Tibial nerve (tissue), 4 donors: Measurements from ENCODE around the gene TMEM132A. TPM values are rescaled to one million over a fixed set of nuclear protein-coding genes. Genes with fewer than 3 reads are reported as not detected.

ENCODE experiments used
- DNase-seq, 2 donors: peaks; one replicate each; pipeline ENCODE4 v3.0.0-alpha.2; 2019; ENCODE audit warnings: low spot score in 2 of 2
- H3K27ac ChIP-seq, 4 donors: fragments of 200-600 bp; sonication (generic) in 3 of 4; one replicate each; pipeline ENCODE4 v1.5.1; 2017 to 2019; ENCODE audit warnings: mild to moderate bottlenecking in 1 of 4
- H3K27me3 ChIP-seq, 2 donors: fragments of 200-600 bp; sonication (generic) in 1 of 2; one replicate each; pipeline versions ENCODE4 v1.5.1 to v1.6.0; 2017 to 2019
- H3K36me3 ChIP-seq, 3 donors: fragments of 200-600 bp; sonication (generic); one replicate each; pipeline ENCODE4 v1.5.1; 2018 to 2019
- H3K4me1 ChIP-seq, 4 donors: fragments of 200-600 bp; sonication (generic) in 3 of 4; one replicate each; pipeline ENCODE4 v1.5.1; 2017 to 2019
- H3K4me3 ChIP-seq, 4 donors: fragments of 200-600 bp; sonication (generic) in 3 of 4; one replicate each; pipeline ENCODE4 v1.5.1; 2017 to 2019; ENCODE audit warnings: mild to moderate bottlenecking in 1 of 4, moderate library complexity in 1 of 4
- H3K9me3 ChIP-seq, 4 donors: fragments of 200-600 bp; sonication (generic) in 3 of 4; one replicate each; pipeline ENCODE4 v1.5.1; 2017 to 2019
- EP300 ChIP-seq, 2 donors: sonication (generic); formaldehyde crosslinking; IDR thresholded peaks; one replicate each; pipeline ENCODE4 v1.6.1; 2017; ENCODE audit warnings: antibody characterized with exemption in 2 of 2, mild to moderate bottlenecking in 1 of 2
- POLR2A ChIP-seq, 2 donors: fragments of 450-650 bp; IDR thresholded peaks; one replicate each; pipeline ENCODE4 v1.6.1; 2017; ENCODE audit warnings: antibody characterized with exemption in 2 of 2, mild to moderate bottlenecking in 2 of 2, moderate library complexity in 2 of 2
- WGBS, 2 donors: methylation state at CpG; one replicate each; pipeline ENCODE4 v1.1.5; 2018; 5-methylcytosine and 5-hydroxymethylcytosine counted together
- total RNA-seq, 4 donors: library from RNA; depleted of rRNA; stranded (reverse); fragments of >200 nt; gene quantifications; one replicate each; pipeline ENCODE4 v1.1.0, GENCODE V29; 2016
- TF ChIP-seq, protein P1 (sequence below), 5 experiments: fragments of 200-600 bp in 3 of 5; fragments of 450-650 bp in 2 of 5; sonication (generic) in 3 of 5; IDR thresholded peaks; one replicate each; pipeline ENCODE4 v1.5.1; 2016 to 2019; ENCODE audit warnings: antibody characterized with exemption in 5 of 5, mild to moderate bottlenecking in 3 of 5, moderate library complexity in 2 of 5

The TMEM132A gene
- total RNA-seq, 4 donors from 2014 or later: 15.9 to 41.9 (median 26.6) TPM

- Histone ChIP-seq H3K27ac (peak overlapping the region in 1 of 4 donors; percentile 53), H3K27me3 (no peaks in the 10 kb centered on the region), H3K36me3 (peaks cover 0 to 50% (median 0%) of the 10 kb centered on the region in 3 donors), H3K4me3 (no peak overlapping the region), H3K9me3 (no peaks in the 10 kb centered on the region), H3K4me1 (peaks cover 0 to 8% (median 0%) of the 10 kb centered on the region in 4 donors)
- no peak for DNase-seq
- TF ChIP-seq EP300 (IDR thresholded peaks at IDR 0.05): no peak
- TF ChIP-seq, protein P1, sequence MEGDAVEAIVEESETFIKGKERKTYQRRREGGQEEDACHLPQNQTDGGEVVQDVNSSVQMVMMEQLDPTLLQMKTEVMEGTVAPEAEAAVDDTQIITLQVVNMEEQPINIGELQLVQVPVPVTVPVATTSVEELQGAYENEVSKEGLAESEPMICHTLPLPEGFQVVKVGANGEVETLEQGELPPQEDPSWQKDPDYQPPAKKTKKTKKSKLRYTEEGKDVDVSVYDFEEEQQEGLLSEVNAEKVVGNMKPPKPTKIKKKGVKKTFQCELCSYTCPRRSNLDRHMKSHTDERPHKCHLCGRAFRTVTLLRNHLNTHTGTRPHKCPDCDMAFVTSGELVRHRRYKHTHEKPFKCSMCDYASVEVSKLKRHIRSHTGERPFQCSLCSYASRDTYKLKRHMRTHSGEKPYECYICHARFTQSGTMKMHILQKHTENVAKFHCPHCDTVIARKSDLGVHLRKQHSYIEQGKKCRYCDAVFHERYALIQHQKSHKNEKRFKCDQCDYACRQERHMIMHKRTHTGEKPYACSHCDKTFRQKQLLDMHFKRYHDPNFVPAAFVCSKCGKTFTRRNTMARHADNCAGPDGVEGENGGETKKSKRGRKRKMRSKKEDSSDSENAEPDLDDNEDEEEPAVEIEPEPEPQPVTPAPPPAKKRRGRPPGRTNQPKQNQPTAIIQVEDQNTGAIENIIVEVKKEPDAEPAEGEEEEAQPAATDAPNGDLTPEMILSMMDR (IDR thresholded peaks at IDR 0.05): no peak
- no peak for TF ChIP-seq POLR2A (IDR thresholded peaks at IDR 0.05)
- 80 to 84% methylated on average over 8 to 9 of the region's 9 CpGs for WGBS, 2 donors
Measured at GRCh38 chr11:60931917-60932316, 7.7 kb downstream of the TMEM132A start.

DNA sequence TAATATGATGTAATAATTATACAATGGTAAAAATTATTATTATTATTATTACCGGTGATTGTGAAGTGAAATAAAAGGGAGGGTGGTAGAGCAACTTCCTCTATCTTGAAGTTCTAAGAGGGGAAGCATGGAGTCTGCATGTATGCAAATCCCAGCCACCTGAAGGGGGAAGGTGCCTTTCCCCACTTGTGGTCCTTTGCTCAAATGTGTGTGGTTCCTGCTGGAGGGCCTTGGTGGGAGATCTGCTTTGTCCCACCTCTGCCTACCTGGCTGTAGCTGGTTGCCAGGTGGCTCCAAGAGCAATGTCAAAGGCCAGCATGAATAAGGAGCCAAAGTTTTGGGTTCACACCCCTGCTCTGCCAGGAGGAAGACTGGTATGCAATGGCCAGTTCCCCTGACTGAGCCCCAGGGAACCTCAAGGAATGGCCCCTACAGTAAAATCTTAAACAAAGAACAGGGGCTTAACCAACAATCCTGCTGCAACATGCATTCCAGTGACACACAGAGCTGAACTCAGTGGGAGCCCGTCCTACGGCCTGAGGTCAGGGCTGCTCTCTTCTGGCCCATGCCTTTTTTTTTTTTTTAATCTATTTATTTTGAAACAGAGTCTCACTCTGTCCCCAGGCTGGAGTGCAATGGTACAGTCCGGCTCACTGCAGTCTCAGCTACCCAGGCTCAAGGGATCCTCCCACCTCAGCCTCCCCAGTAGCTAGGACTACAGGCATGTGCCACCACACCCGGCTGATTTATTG is 8.5 kb downstream of the TMEM132A start:
- DNase-seq: no peak
- Histone ChIP-seq H3K27ac (no peak overlapping the region), H3K36me3 (peaks cover 0 to 58% (median 0%) of the 10 kb centered on the region in 3 donors), H3K4me1 (peaks cover 0 to 15% (median 0%) of the 10 kb centered on the region in 4 donors), H3K27me3 (no peaks in the 10 kb centered on the region), H3K9me3 (no peaks in the 10 kb centered on the region), H3K4me3 (no peak overlapping the region)
- TF ChIP-seq EP300 (IDR thresholded peaks at IDR 0.05): no peak
- TF ChIP-seq POLR2A (IDR thresholded peaks at IDR 0.05): no peak
- WGBS, 2 donors: 52 to 55% methylated on average over 5 of the region's 5 CpGs

DNA sequence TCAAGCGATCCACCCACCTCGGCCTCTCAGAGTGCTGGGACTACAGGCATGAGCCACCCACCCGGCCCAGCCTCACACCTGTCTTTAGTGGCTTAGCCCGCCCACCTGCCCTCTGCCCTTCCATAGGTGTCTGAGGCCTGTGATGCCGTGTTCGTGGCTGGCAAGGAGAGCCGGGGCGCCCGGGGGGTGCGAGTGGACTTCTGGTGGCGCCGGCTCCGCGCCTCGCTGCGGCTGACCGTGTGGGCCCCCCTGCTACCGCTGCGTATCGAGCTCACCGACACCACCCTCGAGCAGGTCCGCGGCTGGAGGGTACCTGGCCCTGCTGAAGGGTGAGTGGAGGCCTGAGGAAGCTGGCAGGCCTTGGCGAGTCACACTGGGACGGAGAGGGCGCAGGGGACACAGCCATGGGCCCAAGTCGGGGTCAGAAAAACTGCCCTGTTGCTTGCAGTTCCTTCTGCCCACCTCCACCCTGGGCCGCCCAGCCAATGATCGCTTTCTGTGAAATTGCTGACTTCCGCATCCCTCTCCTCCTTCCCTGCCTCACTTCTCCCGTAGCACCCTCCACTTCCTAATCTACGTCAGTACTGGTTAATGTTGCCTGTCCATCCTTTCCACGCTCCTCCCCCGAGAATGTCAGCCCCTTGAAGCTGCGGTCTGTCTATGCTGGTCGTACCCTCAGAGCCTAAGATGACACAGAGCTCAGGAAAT is 9.3 kb downstream of the TMEM132A start:
- Histone ChIP-seq H3K36me3 (peaks cover 0 to 62% (median 0%) of the 10 kb centered on the region in 3 donors), H3K4me1 (peaks cover 0 to 15% (median 0%) of the 10 kb centered on the region in 4 donors), H3K9me3 (no peaks in the 10 kb centered on the region), H3K27me3 (no peaks in the 10 kb centered on the region), H3K27ac (no peak overlapping the region), H3K4me3 (no peak overlapping the region)
- no peak for DNase-seq
- TF ChIP-seq EP300 (IDR thresholded peaks at IDR 0.05) (no peak), POLR2A (IDR thresholded peaks at IDR 0.05) (no peak)
- TF ChIP-seq, protein P1 (IDR thresholded peaks at IDR 0.05): no peak
- 92 to 93% methylated on average over 27 to 37 of the region's 37 CpGs for WGBS, 2 donors

DNA sequence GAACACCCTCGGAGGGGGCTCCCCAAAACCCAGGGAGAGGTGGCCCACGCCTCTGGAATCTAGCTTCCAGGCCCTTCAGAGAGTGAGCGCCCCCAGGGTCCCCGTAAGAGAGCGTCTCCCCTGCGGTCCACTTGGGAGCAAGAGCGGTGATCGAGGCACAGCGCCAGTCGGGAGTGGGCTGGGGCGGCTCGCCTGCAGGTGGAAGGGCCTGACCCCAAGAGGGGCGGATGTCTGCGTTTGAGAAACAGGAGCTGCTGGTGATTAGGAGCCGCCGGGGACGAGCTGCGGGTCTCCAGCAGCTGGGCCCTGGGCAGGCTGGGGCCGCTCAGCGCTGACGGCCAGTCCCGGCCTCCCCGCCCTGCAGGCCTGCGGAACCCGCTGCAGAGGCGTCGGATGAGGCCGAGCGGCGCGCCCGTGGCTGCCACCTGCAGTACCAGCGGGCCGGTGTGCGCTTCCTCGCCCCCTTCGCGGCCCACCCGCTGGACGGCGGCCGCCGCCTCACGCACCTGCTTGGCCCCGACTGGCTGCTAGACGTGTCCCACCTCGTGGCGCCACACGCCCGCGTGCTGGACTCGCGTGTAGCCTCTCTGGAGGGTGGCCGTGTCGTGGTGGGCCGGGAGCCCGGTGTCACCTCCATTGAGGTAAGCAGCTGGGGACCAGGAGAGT is 10.0 kb downstream of the TMEM132A start:
- Histone ChIP-seq H3K27ac (no peak overlapping the region), H3K4me1 (peaks cover 0 to 15% (median 0%) of the 10 kb centered on the region in 4 donors), H3K4me3 (no peak overlapping the region), H3K9me3 (no peaks in the 10 kb centered on the region), H3K27me3 (no peaks in the 10 kb centered on the region), H3K36me3 (peaks cover 0 to 62% (median 4%) of the 10 kb centered on the region in 3 donors)
- TF ChIP-seq POLR2A (IDR thresholded peaks at IDR 0.05) (no peak), EP300 (IDR thresholded peaks at IDR 0.05) (no peak)
- TF ChIP-seq, protein P1 (IDR thresholded peaks at IDR 0.05): no peak
- WGBS, 2 donors: 84 to 85% methylated on average over 43 to 57 of the region's 57 CpGs
- no peak for DNase-seq

- Histone ChIP-seq H3K4me3 (no peak overlapping the region), H3K9me3 (no peaks in the 10 kb centered on the region), H3K27me3 (no peaks in the 10 kb centered on the region), H3K36me3 (peaks cover 0 to 63% (median 6%) of the 10 kb centered on the region in 3 donors), H3K27ac (no peak overlapping the region), H3K4me1 (peaks cover 0 to 15% (median 0%) of the 10 kb centered on the region in 4 donors)
- TF ChIP-seq EP300 (IDR thresholded peaks at IDR 0.05) (no peak), POLR2A (IDR thresholded peaks at IDR 0.05) (no peak)
- TF ChIP-seq, protein P1 (IDR thresholded peaks at IDR 0.05): no peak
- DNase-seq: no peak
- 73 to 78% methylated on average over 21 of the region's 21 CpGs for WGBS, 2 donors
Measured at GRCh38 chr11:60934790-60935605, 10.7 kb downstream of the TMEM132A start.
